ENCODE data around the gene ADIG.
A peak's percentile ranks its signal among the peaks of the same experiment; 100 is the strongest.

ADIG gene

DNA sequence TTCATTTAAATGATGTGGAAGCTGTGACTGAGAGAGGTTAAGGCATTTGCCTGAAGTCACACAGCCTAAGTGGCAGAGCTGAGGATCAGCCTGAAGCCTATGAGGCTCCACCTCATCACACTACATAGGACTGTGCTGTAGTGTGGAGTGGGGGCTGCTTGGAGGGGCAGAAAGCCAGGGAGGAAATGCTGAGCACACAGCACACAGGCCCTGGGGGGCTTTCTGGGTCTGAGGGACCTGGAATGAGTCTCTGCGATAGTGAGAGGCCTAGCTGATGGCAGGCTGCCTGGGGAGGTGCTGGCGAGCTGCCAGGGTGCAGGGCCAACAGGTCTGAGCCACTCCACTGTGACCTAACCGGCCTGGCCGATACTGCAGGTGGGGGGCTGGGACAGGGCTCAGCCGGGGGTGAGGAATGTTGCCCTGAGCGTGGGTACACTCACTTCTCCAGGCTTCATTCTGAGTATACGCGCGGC, 18.4 kb downstream of the ADIG start:
- H3K4me1 ChIP-seq (ENCODE audit: insufficient read depth, insufficient read length), result peaks cover 22% of the 10 kb centered on the region
- DNase-seq (ENCODE audit: low read depth, low spot score), result no peak
- TF ChIP-seq SUZ12 (IDR thresholded peaks at IDR 0.05; ENCODE audit: extremely low read depth, insufficient read depth, insufficient read length), result no peak
- TF ChIP-seq YY1 (IDR thresholded peaks at IDR 0.05; ENCODE audit: insufficient read depth, insufficient read length), result no peak
- no peak for TF ChIP-seq ZNF274 (IDR thresholded peaks at IDR 0.05; ENCODE audit: low read depth, low read length)

DNA sequence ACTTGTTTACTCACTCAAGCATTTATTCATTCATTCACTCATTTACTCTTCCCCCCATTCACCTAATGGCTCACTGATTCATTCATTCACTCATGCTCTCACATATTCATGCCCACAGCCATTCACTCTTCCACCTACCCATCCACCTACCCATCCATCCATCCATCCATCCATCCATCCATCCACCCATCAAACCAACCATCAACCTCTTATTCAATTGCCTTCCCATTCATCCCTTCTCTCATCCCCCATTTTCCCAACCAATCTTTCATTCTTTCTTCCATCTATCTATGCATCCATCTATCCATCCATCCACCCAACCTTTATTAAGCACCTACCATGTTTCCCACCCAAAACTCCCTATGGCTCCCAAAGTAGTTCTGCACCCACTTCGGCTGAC, 19.1 kb downstream of the ADIG start:
- DNase-seq (ENCODE audit: low read depth, low spot score), result no peak
- Histone ChIP-seq H3K36me3 (ENCODE audit: insufficient read depth, insufficient read length, low read length) (no peaks in the 10 kb centered on the region), H3K9ac (ENCODE audit: insufficient read length, low read depth) (no peak overlapping the region), H3K4me3 (ENCODE audit: insufficient read length, low read depth) (no peak overlapping the region), H3K27me3 (ENCODE audit: insufficient read depth, insufficient read length) (no peaks in the 10 kb centered on the region), H3K9me3 (ENCODE audit: insufficient read depth, low read length) (no peaks in the 10 kb centered on the region), H3K4me1 (ENCODE audit: insufficient read depth, insufficient read length) (peaks cover 23% of the 10 kb centered on the region)
- no peak for TF ChIP-seq YY1 (IDR thresholded peaks at IDR 0.05; ENCODE audit: insufficient read depth, insufficient read length)
- TF ChIP-seq SUZ12 (IDR thresholded peaks at IDR 0.05; ENCODE audit: extremely low read depth, insufficient read depth, insufficient read length), result no peak
- no peak for TF ChIP-seq ZNF274 (IDR thresholded peaks at IDR 0.05; ENCODE audit: low read depth, low read length)

More for the DNA sequence above, 18.4 kb downstream of the ADIG start:
- Histone ChIP-seq H3K9me3 (ENCODE audit: insufficient read depth, low read length) (no peaks in the 10 kb centered on the region), H3K27me3 (ENCODE audit: insufficient read depth, insufficient read length) (no peaks in the 10 kb centered on the region), H3K9ac (ENCODE audit: insufficient read length, low read depth) (no peak overlapping the region), H3K36me3 (ENCODE audit: insufficient read depth, insufficient read length, low read length) (no peaks in the 10 kb centered on the region), H3K4me3 (ENCODE audit: insufficient read length, low read depth) (no peak overlapping the region)

DNA sequence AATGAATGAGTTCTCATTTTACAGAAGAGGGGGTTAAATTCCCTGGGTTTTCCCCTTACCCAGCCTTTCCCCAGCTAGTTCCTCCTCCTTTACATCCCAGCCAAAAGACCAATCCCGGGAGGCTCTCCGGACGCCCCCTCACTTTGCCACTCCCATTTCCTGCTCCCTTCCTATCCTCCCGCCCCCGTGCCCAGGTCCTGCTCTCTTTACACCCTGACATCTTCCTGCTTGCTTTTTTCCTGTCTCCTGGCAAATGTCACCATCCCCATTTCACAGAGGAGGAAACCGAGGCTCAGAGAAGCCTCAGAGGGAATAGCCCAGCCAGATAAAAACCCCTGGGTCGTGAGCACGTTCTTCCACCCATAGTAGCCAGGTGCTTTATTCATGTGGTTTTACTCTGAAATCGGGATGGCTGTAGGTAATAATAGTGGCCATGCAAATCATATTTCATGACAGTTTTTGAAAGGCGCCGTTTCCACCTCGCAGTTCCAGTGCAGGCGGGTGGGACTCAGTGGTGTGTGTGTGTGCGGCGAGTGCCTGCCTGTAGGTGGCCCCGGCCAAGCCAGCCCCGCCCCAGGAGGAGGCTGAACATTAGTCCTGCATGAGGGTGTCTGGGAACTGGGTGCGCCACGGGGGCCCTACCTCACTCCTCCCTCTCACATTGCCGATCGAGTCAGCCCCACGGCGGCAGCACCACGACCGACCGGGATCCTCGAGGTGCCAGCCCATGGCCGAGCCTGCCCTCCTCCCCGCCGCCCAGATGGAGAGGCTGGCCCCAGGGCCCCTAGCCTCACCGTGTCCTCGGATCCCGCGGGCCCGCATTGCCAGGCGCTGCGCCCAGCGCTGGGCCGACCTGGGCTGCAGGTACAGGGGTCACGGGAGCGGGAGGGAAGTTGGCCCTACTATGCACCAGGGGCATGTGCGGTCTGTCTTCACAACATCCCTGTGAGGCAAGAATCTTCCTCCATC, 20.5 kb downstream of the ADIG start, which contains the start of gene ARHGAP40:
Gene ARHGAP40 (plus strand): TSS at position 594 of the 969 bp plus-strand sequence.
- TF ChIP-seq ZNF274 (IDR thresholded peaks at IDR 0.05; ENCODE audit: low read depth, low read length), result no peak
- no peak for TF ChIP-seq YY1 (IDR thresholded peaks at IDR 0.05; ENCODE audit: insufficient read depth, insufficient read length)
- TF ChIP-seq SUZ12 (IDR thresholded peaks at IDR 0.05; ENCODE audit: extremely low read depth, insufficient read depth, insufficient read length), result no peak
- H3K9ac ChIP-seq (ENCODE audit: insufficient read length, low read depth), result no peak within 1 kb of the TSS
- no peak for DNase-seq (ENCODE audit: low read depth, low spot score)
- no peak within 1 kb of the TSS for H3K4me3 ChIP-seq (ENCODE audit: insufficient read length, low read depth)
- H3K36me3 ChIP-seq (ENCODE audit: insufficient read depth, insufficient read length, low read length), result no peaks in the 10 kb centered on the region
- H3K9me3 ChIP-seq (ENCODE audit: insufficient read depth, low read length), result no peaks in the 10 kb centered on the region
- no peaks in the 10 kb centered on the region for H3K27me3 ChIP-seq (ENCODE audit: insufficient read depth, insufficient read length)
- peaks cover 25% of the 10 kb centered on the region for H3K4me1 ChIP-seq (ENCODE audit: insufficient read depth, insufficient read length)

DNA sequence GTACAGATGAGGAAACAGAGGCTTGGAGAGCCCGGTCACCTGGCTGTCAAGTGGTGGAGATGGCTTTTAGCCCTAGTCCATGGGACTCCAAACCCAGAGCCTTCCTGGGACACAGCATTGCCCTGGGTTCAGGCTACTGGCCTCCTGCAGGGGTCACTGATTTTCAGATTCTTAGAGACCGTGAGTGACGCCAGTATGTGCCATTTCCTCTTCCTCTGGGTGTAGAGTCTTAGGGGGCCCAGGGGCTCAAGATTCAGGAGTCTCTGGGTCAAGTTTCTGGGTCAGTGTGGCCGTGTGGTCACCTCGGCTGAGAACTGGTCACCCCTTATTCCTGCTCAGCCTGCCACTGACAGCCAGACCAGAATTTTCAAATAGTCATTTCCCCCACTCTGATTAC, 21.2 kb downstream of the ADIG start:
- DNase-seq (ENCODE audit: low read depth, low spot score), result no peak

DNA sequence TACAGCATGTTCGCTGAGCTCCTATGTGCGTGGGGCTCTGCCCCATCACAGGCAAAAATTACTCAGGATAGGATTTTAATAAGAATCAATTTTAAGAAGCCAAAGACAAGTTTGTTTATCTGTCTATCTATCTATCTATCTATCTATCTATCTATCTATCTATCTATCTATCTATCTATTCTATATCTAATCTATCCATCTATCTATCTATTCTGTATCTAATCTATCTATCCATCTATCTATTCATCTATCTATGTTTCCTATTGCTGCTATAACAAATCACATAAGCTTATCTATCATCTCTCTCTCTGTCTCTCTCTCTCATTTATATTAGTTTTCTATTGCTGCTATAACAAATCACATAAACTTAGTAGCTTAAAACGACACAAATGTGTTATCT, 22.3 kb downstream of the ADIG start:
- H3K27me3 ChIP-seq (ENCODE audit: insufficient read depth, insufficient read length), result no peaks in the 10 kb centered on the region
- H3K9me3 ChIP-seq (ENCODE audit: insufficient read depth, low read length), result no peaks in the 10 kb centered on the region
- peaks cover 29% of the 10 kb centered on the region for H3K4me1 ChIP-seq (ENCODE audit: insufficient read depth, insufficient read length)
- no peak overlapping the region for H3K4me3 ChIP-seq (ENCODE audit: insufficient read length, low read depth)
- TF ChIP-seq SUZ12 (IDR thresholded peaks at IDR 0.05; ENCODE audit: extremely low read depth, insufficient read depth, insufficient read length) (no peak), ZNF274 (IDR thresholded peaks at IDR 0.05; ENCODE audit: low read depth, low read length) (no peak), YY1 (IDR thresholded peaks at IDR 0.05; ENCODE audit: insufficient read depth, insufficient read length) (no peak)
- DNase-seq (ENCODE audit: low read depth, low spot score), result no peak
- no peak overlapping the region for H3K9ac ChIP-seq (ENCODE audit: insufficient read length, low read depth)
- H3K36me3 ChIP-seq (ENCODE audit: insufficient read depth, insufficient read length, low read length), result no peaks in the 10 kb centered on the region

More for the DNA sequence above, 21.2 kb downstream of the ADIG start:
- no peak overlapping the region for H3K9ac ChIP-seq (ENCODE audit: insufficient read length, low read depth)
- no peaks in the 10 kb centered on the region for H3K27me3 ChIP-seq (ENCODE audit: insufficient read depth, insufficient read length)
- peaks cover 27% of the 10 kb centered on the region for H3K4me1 ChIP-seq (ENCODE audit: insufficient read depth, insufficient read length)
- no peak for TF ChIP-seq SUZ12 (IDR thresholded peaks at IDR 0.05; ENCODE audit: extremely low read depth, insufficient read depth, insufficient read length)
- no peak for TF ChIP-seq YY1 (IDR thresholded peaks at IDR 0.05; ENCODE audit: insufficient read depth, insufficient read length)
- H3K9me3 ChIP-seq (ENCODE audit: insufficient read depth, low read length), result no peaks in the 10 kb centered on the region
- no peaks in the 10 kb centered on the region for H3K36me3 ChIP-seq (ENCODE audit: insufficient read depth, insufficient read length, low read length)
- H3K4me3 ChIP-seq (ENCODE audit: insufficient read length, low read depth), result no peak overlapping the region

DNA sequence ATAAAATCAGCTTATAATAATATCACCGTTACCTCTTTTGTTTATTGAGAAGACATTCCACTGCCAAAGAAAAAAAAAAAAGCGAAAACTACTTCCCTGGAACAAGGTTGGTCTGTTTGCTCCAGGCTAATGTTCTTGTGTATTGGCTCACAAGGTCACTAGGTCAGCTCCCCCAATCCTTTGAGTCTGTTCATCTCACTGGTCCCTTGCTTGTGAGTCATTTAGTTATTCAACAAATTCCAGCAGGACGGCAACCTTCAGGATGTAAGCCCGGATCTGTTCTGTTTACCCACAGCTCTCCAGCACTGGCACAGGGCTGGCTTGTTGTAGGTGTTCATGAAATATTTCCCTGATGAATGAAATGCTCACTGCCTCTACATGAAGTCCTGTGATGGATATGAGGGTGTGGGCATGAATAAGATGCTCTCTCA, 23.9 kb downstream of the ADIG start:
- TF ChIP-seq ZNF274 (IDR thresholded peaks at IDR 0.05; ENCODE audit: low read depth, low read length) (no peak), SUZ12 (IDR thresholded peaks at IDR 0.05; ENCODE audit: extremely low read depth, insufficient read depth, insufficient read length) (no peak), YY1 (IDR thresholded peaks at IDR 0.05; ENCODE audit: insufficient read depth, insufficient read length) (no peak)
- no peak overlapping the region for H3K9ac ChIP-seq (ENCODE audit: insufficient read length, low read depth)
- no peaks in the 10 kb centered on the region for H3K36me3 ChIP-seq (ENCODE audit: insufficient read depth, insufficient read length, low read length)
- H3K4me1 ChIP-seq (ENCODE audit: insufficient read depth, insufficient read length), result peaks cover 34% of the 10 kb centered on the region
- no peak overlapping the region for H3K4me3 ChIP-seq (ENCODE audit: insufficient read length, low read depth)
- peak; percentile 63 for DNase-seq (ENCODE audit: low read depth, low spot score)
- no peaks in the 10 kb centered on the region for H3K27me3 ChIP-seq (ENCODE audit: insufficient read depth, insufficient read length)
- no peaks in the 10 kb centered on the region for H3K9me3 ChIP-seq (ENCODE audit: insufficient read depth, low read length)

DNA sequence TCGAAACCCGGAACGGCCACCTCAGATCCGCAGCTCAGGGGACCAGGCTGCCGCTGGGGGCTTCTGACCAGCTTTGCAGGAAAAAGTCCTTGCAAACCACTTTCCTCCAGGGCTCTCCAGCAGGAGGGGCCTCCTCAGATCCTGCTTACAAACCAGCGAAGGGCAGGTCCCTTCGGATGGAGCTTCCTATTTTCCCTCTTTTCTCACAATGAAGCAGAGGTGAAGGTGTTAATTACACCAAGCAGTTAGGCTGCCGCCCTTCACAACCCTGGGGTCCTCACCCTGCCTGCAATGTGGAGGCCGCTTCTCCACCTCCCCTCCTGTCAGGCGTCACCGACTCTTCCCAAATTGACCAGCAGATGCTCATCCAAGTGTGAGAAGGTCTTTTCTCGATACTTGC, 26.4 kb downstream of the ADIG start:
- no peaks in the 10 kb centered on the region for H3K9me3 ChIP-seq (ENCODE audit: insufficient read depth, low read length)
- no peak overlapping the region for H3K4me3 ChIP-seq (ENCODE audit: insufficient read length, low read depth)
- no peak for TF ChIP-seq SUZ12 (IDR thresholded peaks at IDR 0.05; ENCODE audit: extremely low read depth, insufficient read depth, insufficient read length)
- TF ChIP-seq ZNF274 (IDR thresholded peaks at IDR 0.05; ENCODE audit: low read depth, low read length), result no peak
- TF ChIP-seq YY1 (IDR thresholded peaks at IDR 0.05; ENCODE audit: insufficient read depth, insufficient read length), result no peak
- no peak for DNase-seq (ENCODE audit: low read depth, low spot score)
- H3K9ac ChIP-seq (ENCODE audit: insufficient read length, low read depth), result peak overlapping the region; percentile 4
- H3K36me3 ChIP-seq (ENCODE audit: insufficient read depth, insufficient read length, low read length), result no peaks in the 10 kb centered on the region
- H3K27me3 ChIP-seq (ENCODE audit: insufficient read depth, insufficient read length), result no peaks in the 10 kb centered on the region
- peaks cover 24% of the 10 kb centered on the region for H3K4me1 ChIP-seq (ENCODE audit: insufficient read depth, insufficient read length)

Measured in NT2/D1 (cell line).